K562 (cell line): Measurements from ENCODE around the gene SLC25A21. TPM values are rescaled to one million over a fixed set of nuclear protein-coding genes. Genes with fewer than 3 reads are reported as not detected.

ENCODE experiments used
- GTF3C2 ChIP-seq: IDR thresholded peaks from 3 replicates; pipeline ENCODE4 v1.6.1; 2011; ENCODE audit warnings: borderline replicate concordance, mild to moderate bottlenecking, moderate library complexity; ENCODE audit not compliant: insufficient read length; ENCODE audit errors: extremely low read depth
- MEIS2 ChIP-seq: fragments of 450-650 bp; IDR thresholded peaks from 2 replicates; pipeline ENCODE4 v1.6.1; 2014; ENCODE audit warnings: mild to moderate bottlenecking; ENCODE audit not compliant: partially characterized antibody
- RAD21 ChIP-seq, 2 experiments: fragments of 250-450 bp in 1 of 2; fragments of 450-650 bp in 1 of 2; sonication (Bioruptor Pico) in 1 of 2; formaldehyde crosslinking in 1 of 2; IDR thresholded peaks in 1 of 2; conservative IDR thresholded peaks in 1 of 2; 2 replicates each; pipeline versions ENCODE4 v1.4.0 to v1.8.0; 2020 to 2022; ENCODE audit warnings: mild to moderate bottlenecking in 2 of 2, moderate library complexity in 1 of 2
- RBFOX2 ChIP-seq: fragments of 200-400 bp; formaldehyde crosslinking; IDR thresholded peaks from 2 replicates; pipeline ENCODE4 v1.6.1; 2017; ENCODE audit warnings: low read depth, mild to moderate bottlenecking, low read length, moderate library complexity
- SIN3B ChIP-seq: fragments of 450-650 bp; IDR thresholded peaks from 2 replicates; pipeline ENCODE4 v1.6.1; 2017; ENCODE audit warnings: low read depth, mild to moderate bottlenecking, moderate library complexity
- VEZF1 ChIP-seq: fragments of 200-800 bp; sonication (Bioruptor generic); IDR thresholded peaks from 2 replicates; pipeline ENCODE4 v1.6.1; 2017; ENCODE audit warnings: missing genetic modification characterization, missing compliant biosample characterization
- ZFP91 ChIP-seq: sonication (generic); formaldehyde crosslinking; IDR thresholded peaks from 2 replicates; pipeline ENCODE4 v1.8.0; 2022; ENCODE audit warnings: mild to moderate bottlenecking, missing genetic modification reagents
- ZKSCAN8 ChIP-seq: fragments of 200-800 bp; sonication (Bioruptor generic); IDR thresholded peaks from 2 replicates; pipeline ENCODE4 v1.6.1; 2016; ENCODE audit warnings: missing genetic modification characterization, missing compliant biosample characterization
- ZNF134 ChIP-seq: fragments of 250-450 bp; sonication (Bioruptor Pico); conservative IDR thresholded peaks from 2 replicates; pipeline ENCODE4 v1.4.0; 2020
- ZNF23 ChIP-seq: fragments of 250-450 bp; sonication (Bioruptor Pico); IDR thresholded peaks from 2 replicates; pipeline ENCODE4 v1.4.0; 2020; ENCODE audit warnings: mild to moderate bottlenecking
- ZNF280A ChIP-seq: fragments of 450-650 bp; IDR thresholded peaks from 2 replicates; pipeline ENCODE4 v1.6.1; 2018; ENCODE audit warnings: mild to moderate bottlenecking, low read depth; ENCODE audit not compliant: partially characterized antibody
- ZNF551 ChIP-seq: fragments of 250-450 bp; sonication (Bioruptor Pico); IDR thresholded peaks from 2 replicates; pipeline ENCODE4 v1.5.0; 2021; ENCODE audit warnings: mild to moderate bottlenecking, moderate library complexity
- ZNF57 ChIP-seq: fragments of 450-650 bp; formaldehyde crosslinking; IDR thresholded peaks from 2 replicates; pipeline ENCODE4 v1.4.0; 2020; ENCODE audit warnings: mild to moderate bottlenecking, moderate library complexity
- polyA plus RNA-seq, 8 experiments: library from polyadenylated mRNA; depleted of rRNA in 4 of 8; stranded (reverse) in 5 of 8; unstranded in 3 of 8; fragments of >200 nt; fragmentation: Nextera tagmentation in 2 of 8; fragmentation: Illumina TruSeq in 1 of 8; extraction: Ambion mirVana in 2 of 8; extraction: Trizol in 1 of 8; gene quantifications; 2 replicates each; pipeline versions ENCODE4 v1.2.1 to v1.2.3, GENCODE V29; 2011 to 2014; ENCODE audit warnings: inconsistent platforms in 1 of 8, missing spikeins in 1 of 8
- total RNA-seq, 7 experiments: library from RNA; depleted of rRNA in 6 of 7; stranded (reverse); fragments of >200 nt in 6 of 7; fragmentation: Illumina TruSeq in 2 of 7; extraction: Trizol in 2 of 7; gene quantifications; 2 replicates each; pipeline versions ENCODE4 v1.2.1 to v1.2.3, GENCODE V29; 2011 to 2021; ENCODE audit warnings: low replicate concordance in 1 of 7

SLC25A21 gene
- total and polyA plus RNA-seq, 9 of the 15 experiments (the other 6 are each of a cell fraction or from before 2014, with no cell fraction given) = 15.2 to 46.7 (median 28.7) TPM

- no peak for TF ChIP-seq ZNF134
- no peak for TF ChIP-seq GTF3C2
- TF ChIP-seq RBFOX2 = no peak
- TF ChIP-seq RAD21 (CRISPR knock-in tag; conservative IDR thresholded peaks at IDR 0.05 in 1 of 2, IDR thresholded peaks at IDR 0.05 in 1 of 2) = peak; percentile 28 to 46
- TF ChIP-seq ZNF280A = no peak
- no peak for TF ChIP-seq ZNF23
- TF ChIP-seq ZFP91 (CRISPR knock-in tag) = no peak
- TF ChIP-seq SIN3B = no peak
- TF ChIP-seq ZKSCAN8 (CRISPR knock-in tag) = no peak
- TF ChIP-seq VEZF1 = no peak
- TF ChIP-seq ZNF57 (CRISPR knock-in tag) = no peak
- no peak for TF ChIP-seq ZNF551 (CRISPR knock-in tag)
- TF ChIP-seq MEIS2 = peak; percentile 91
These were observed 399.3 kb downstream of the SLC25A21 start (continued) for GRCh38 chr14:36773136-36773540.
